HG03175 (cell line): ENCODE measurements around the gene APRT.

Source experiments
- ATAC-seq: cut with Tn5 transposase; IDR thresholded peaks from one replicate; pipeline ENCODE4 v1.9.1; 2021; ENCODE audit warnings: mild to moderate bottlenecking, moderate library complexity; ENCODE audit not compliant: unreplicated experiment

APRT gene

DNA sequence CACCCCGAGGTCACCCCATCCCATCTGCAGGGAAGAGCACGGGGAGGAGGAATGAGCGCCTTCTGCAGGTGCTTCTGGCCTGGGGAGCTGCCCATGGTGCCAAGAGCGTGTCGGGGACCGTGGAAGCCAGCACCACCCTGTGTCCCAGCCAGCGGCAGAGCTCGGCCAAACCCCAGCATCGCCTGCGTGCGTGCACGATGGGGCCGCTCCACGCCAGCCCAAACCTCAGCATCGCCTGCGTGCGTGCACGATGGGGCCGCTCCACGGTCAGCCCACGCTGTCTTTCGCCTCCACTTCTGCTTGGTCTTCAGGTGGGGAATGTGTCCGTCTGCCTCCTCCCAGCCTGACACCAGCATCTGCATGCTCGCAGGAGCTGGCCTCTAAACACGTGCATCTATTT lies 31.1 kb upstream of the APRT start:
- ATAC-seq, result no peak

DNA sequence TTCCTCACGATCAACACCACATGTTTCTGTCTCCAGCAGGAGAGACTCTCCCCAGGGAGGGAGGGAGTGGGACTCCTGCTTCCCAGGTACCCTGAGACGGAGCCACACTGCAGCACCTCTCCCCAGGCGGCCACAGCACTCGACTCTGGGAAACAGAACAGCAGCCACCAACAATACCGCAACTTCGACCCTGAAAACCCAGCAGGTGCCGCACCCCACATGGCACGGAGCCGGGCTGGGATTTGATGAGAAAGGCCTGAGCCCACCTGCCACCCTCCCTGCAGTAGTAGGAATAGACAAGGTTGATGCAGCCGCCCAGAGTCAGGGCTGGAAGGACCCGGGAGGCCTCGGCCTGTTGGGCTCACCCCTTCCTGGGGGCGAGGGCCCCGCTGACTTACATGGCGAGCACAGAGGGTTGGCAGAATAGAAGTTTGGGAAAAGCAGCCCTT lies 30.6 kb upstream of the APRT start:
- no peak for ATAC-seq

DNA sequence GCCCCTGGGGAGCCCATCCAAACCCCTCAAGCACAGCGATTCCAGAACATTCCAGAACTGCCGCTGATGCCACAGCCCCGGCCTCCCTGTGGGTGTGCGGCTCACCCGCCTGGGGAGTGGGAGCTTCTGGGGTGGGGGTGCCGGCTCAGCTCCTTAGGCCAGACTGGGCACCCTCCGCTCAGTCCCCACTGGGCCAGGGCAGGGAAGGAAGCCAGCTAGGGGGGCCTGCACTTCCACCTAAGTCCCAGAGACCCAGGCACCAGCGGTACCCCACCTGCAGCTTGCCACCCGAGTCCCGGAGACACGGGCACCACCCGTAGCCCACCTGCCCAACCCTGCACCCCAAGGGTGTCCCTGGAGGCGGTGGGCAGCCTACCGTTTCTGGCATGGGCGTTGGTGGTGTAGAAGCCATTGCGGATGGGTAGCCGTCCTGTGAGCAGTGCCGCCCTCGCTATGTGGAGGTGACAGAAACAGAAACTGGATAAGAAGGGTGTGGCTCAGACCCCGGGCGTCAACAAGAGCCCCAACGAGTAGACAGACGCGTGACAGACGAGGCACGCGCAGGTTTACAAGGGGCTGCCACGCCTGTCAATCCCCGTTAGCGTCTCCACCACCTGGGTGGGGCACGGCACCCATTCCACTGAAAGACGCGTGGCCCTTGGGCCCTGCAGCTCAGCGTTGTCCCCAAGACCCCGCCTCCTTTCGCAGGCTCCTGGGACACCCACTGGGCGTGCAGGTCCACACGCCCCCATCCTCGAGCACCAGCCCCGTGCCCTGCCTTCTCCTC lies 30.0 kb upstream of the APRT start:
- ATAC-seq, result no peak

DNA sequence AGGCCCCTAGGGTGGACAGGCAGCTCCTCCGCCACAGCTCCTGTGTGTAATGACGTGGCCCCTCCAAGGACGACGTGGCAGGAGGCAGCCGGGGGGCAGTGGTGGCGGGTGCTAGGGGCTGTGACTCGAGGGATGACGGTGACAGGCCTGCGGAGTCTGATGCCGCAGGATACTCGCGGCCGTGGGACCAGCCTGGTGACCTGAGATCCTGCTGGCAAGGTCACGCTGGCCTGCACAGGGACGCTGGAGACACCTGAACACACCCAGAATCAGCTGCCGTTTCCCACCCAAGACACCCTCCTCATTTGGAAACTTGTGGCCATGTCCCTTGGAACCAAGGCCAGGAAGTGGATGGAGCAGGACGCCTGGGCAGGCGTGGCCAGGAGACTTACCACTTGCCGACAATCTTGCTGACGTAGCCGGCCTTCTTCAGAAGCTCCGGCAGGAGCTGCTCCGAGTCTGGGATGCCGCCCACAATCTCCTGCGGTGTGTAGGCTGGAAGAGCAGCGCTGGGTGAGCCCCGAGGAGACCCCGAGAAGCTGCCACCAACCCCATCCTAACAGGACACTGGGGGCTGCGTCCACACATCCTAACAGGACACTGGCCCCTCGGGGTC lies 29.0 kb upstream of the APRT start:
- ATAC-seq, result no peak

DNA sequence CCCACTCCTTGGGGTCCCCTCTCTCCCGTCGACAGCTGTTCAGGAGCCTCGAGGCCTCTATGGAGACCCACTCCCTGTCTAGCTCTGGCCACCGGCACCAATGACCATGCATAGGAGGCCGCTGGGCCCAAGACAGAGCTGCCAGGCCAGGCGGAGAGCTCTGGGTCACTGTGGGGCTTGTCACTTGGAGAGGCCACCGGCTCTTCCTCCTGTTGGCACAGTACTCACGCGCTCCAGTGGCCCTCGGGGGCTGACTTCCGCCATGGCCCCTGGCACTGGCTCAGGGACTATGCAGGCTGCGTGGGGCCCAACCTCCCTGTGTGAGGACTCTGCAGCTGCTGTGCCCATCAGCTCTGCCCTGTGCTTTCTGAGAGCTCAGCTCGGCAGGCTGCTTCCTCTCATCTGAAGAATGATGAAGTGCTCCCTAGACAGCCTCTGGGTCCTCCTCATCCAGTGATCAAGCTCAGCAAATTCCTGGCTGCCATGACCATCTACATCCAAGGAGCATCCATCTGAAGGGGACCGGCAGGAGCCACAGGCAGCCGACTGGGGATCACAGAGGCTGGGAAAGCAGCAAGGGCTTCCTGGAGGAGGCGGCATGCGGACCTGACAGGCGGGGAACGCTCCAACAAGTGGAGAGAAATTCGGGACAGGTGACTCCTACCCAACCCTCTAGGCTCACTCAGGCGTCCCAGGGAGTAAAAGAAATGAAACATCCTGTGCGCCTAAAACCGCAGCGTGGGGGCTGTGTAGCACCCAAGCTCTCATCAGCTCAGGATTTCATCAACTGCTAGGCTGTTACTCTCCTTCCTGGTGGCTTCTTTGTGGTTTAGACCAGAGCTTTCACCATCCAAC lies 28.2 kb upstream of the APRT start:
- no peak for ATAC-seq

DNA sequence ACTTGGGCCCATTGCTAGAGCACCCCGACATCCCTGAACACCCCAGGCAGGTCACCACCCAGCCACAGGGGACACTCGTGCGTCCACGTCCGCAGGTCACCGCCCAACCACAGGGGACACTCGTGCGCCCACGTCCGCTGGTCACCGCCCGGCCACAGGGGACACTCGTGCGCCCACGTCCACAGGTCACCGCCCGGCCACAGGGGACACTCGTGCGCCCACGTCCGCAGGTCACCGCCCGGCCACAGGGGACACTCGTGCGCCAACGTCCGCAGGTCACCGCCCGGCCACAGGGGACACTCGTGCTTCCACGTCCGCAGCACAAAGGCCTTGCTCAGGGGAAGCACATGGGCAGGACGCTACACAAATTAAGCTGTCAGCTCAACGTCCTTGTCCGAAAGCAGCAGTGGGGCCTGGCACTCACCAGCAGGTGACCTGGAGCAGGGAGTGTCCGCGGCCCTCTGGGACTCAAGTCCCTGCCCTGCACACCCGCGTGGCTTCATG lies 27.4 kb upstream of the APRT start:
- ATAC-seq, result no peak

DNA sequence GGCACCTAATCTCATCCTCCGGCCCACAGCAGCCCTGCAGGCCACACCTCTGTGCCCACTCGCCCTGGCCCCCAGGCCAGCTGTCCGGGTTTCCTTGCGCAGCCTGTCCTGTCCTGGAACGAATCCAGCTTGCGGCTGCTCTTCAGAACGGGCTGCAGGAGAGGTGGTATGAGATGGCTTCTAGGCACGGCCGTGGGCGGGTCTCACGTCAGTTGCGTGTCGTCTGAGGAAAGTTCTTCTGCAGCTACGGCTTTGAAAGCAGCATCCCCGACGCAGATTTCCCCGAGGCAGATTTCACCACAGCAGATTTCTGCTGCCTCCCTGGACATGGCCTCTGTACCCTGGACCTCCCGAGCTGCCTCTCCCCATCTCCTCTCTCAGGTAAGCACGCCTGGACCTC lies 26.8 kb upstream of the APRT start:
- ATAC-seq, result no peak

DNA sequence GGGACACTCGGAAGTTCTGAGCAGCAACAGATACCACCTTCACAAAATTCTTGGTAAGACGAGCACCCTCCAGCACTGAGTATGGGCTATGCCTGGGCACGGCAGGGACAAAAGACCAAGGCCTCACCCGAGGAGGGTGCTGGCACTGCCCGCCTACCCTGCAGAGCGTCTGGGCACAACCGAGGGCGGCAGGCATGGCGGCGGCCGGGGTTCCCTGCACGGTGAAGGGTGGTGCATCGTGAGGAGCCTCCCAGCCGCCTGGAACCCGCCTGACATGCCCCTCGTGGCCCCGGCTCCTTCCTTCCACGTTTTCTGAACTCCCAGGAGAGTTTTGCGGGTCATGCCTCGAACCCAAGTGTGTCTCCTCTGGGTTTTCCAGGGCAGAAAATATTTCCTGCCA lies 26.1 kb upstream of the APRT start:
- no peak for ATAC-seq

DNA sequence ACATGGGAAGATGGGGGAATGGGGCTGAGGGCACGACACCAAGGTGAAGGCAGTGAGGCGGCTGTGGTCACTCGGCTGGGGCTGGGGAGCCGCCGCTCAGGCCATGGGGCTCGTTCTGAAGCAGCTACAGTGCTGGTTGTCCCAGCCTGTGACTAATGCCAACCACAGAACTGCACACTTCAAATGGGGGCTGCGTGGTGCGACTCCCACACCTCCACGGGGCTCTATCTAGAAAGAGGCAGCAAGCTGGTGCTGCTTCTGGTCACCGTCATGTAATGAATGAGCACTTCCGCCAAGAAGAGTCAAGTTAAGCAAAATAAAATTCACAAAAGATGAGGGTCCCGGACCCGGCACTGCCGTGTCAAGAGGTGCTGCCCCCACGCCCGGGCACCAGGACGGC lies 25.1 kb upstream of the APRT start:
- ATAC-seq, result no peak

DNA sequence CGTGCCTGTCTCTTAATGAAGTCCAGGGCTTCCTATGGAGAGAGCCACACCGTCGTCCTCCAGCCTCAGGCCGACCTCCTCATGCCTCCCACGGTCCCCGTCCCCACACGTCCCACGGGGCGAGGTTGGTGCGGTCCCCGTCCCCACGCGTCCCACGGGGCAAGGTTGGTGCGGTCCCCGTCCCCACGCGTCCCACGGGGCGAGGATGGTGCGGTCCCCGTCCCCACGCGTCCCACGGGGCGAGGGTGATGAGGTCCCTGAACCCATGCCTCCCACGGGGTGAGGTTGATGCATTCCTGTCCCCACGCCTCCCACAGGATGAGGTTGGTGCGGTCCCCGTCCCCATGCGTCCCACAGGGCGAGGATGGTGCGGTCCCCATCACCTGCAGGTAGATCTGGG lies 24.1 kb upstream of the APRT start:
- no peak for ATAC-seq

DNA sequence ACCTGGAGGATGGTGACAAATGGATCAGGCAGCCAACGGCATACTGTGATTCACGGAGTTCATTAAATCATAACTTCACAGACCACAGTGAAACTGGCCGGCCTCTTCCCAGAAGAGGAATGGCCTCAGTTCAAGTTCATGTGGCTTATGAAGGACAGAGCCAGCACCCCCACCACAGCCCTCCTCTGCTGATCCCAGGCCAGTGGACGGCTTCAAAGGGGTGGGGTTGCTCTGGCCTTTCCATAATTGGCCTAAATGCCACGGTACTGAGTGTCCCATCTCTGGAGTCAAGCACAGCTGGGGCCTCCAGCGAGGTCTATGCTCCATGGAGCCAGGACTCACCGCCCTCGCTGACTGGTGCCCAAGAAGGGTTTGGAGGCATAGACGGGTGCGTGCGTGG lies 23.7 kb upstream of the APRT start:
- ATAC-seq, result no peak

DNA sequence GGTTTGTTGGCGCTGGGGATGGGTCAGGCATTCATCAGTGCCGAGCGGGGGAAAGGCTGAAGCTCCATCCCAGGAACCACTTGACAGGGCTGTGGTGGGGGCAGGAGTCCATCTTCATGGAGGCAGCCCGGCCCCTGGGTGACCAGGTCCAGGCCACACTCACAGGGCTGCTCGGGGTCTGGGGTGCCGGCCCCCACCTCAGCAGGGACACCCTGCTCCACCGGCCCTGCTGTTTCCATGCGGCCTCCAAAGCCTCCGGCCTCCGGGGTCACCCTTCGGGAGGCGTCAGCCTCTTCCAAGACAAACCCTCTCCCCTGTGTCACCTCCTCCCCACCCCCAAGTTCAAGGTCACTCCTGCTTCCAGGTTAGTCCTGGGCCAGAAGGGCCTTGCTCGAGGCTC lies 22.9 kb upstream of the APRT start:
- ATAC-seq, result no peak

DNA sequence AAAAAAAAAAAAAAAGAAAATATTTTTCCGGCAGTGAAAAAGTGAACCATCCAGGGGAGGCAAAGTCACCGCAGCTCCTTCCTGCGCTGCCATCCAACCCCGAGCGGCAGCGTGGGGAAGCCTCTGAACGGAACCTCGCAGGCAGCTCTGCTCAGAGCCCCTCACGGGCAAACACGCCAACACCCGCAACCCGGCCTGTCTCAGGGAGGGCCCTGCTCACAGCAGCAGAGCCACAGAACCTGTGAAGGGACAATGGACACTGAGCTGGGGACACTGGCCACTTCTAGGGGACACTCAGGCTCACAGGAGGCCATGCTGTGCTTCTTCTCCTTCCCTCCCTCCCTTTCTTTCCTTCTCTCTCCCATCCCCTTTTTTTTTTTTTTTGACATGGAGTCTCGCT lies 21.4 kb upstream of the APRT start:
- no peak for ATAC-seq

DNA sequence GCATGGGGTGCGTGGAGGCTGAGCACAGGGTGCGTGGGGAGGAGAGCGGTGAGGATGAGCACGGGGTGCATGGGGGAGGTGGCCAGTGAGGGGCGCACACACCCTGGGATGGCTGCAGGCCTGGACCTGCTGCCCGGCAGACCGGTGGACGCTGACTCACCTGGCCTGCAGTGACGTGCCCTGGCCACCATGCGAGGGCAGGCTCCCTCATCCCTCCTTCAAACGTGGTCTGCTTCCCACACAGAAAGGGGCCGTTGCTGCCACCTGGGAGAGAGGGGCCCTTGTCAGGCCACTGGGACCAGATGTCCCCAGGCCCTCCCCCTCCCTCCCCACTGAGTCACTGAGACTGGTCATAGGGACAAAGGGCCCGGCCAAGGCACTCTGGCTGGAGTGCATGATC lies 20.1 kb upstream of the APRT start:
- ATAC-seq, result no peak

DNA sequence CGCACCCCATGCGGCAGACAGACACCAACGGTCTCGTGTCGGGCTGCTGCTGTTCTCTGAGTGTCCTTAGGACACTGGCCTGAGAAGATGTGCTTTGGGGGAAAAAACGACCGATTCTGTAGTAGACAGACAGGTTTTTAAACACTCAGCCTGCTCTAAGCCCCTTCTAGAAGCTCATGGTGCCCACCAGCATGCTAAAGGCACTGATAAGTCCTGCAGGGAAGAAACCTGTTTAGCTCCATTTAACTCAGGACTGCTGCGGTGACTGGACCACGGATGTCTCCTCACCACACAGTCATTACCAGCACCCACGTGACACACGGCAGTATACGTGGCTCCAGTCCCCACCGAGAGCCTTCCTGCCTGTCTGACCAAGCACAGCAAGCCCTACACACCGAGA lies 19.1 kb upstream of the APRT start:
- no peak for ATAC-seq

DNA sequence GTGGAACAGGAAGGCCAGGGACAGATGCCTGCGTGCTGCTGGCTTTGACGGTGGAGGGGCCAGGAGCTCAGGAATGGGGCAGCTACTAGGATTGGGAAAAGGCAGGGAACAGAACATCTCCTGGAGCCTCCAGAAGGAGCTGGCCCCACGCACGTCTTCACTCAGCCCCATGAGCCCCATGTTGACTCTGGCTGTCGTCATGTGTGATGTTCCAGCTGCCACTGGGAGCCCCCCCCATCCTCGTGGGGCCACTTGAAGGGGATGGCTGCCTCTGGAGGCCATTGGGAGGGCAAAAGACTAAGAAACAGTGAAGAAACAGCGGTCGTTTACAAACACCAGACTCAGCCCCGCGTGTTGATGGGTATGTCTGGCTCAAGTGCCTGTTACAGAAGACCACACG lies 18.5 kb upstream of the APRT start:
- no peak for ATAC-seq

DNA sequence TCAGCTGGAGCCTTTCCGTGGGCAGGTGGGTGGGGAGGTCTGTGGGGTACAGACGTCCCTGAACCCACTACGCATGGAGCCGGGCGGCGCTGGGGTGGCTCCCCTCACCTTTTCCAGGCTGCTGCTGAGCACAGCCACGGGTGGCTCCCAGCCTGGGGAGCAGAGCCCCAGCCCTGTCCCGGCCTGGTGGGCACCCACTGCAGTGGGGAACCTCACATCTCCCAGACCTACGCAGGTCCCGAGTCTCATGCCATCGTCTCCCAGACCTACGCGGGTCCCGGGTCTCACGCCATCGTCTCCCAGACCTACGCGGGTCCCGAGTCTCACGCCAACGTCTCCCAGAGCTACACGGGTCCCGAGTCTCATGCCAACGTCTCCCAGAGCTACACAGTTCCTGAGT lies 17.0 kb upstream of the APRT start:
- ATAC-seq, result no peak

DNA sequence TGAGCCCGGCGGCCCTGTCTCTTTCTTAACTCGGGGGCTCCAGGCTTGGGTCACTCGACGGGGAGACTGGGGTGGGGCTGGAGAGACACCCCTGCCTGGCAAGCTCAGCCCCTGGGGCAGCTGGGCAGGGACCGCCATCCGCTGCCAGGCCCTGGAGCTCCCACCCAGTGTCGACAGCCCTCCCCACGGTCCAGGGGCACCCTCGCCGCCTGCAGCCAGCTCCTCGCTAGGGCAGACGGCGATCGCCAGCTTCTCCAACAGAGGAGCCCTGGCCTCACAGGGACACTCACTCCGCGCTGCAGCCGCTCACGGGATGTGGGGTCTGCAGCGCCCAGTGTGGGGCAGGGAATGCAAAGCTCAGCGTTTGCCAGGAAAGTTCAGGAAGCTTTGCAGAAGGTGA lies 16.0 kb upstream of the APRT start:
- no peak for ATAC-seq

DNA sequence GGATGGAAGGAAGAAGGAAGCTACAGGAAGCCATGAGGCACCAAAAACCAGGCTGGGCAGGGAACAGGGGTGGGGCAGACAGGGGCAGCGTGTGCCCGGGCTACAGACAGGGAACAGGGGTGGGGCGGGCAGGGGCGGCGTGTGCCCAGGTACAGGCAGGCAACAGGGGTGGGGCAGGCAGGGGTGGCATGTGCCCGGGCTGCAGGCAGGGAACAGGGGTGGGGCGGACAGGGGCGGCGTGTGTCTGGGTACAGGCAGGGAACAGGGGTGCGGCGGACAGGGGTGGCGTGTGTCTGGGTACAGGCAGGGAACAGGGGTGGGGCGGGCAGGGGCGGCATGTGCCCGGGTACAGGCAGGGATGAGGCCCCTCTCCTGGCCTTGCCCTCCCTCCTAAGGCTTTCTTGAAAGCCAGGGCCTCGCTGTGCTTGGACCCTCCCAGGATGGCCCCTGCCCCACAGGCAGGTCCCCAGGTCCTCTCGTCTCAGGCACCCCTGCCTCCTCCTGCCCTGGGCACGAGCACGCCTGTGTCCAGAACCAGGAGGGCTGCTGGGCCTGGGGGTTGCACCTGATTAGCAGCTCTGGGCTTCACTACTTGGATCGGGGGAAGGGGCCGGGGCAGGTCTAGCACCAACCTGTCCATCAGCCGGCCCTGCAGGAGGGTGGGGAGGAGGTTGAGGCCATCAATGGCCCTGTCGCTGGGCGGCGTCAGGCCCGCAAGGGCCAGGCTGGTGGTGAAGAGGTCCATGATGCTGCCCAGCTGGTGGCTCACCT lies 14.5 kb upstream of the APRT start:
- no peak for ATAC-seq

DNA sequence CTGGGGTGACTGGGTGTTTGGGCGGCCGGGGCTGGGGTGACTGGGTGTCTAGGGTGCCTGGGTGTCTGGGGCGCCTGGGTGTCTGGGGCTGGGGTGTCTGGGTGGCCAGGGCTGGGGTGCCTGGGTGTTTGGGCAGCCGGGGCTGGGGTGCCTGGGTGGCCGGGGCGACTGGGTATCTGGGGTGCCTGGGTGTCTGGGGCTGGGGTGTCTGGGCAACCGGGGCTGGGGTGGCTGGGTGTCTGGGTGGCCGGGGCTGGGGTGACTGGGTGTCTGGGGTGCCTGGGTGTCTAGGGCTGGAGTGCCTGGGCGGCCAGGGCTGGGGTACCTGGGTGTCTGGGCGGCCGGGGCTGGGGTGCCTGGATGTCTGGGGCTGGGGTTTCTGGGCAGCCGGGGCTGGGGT lies 13.4 kb upstream of the APRT start:
- ATAC-seq, result no peak
